MCF 10A (cell line): ENCODE data around the gene BRF1. TPM values are rescaled to one million over a fixed set of nuclear protein-coding genes. Genes with fewer than 3 reads are reported as not detected.

ENCODE experiments used
- BruUV-seq: library from RNA; stranded (reverse); fragments of 400-500 nt; replicated peaks from 2 replicates; lab custom pipeline; 2021; lab: Mats Ljungman, UMichigan
- CTCF ChIA-PET: fragments of 300-600 bp; sonication (Branson Sonifier 250); formaldehyde crosslinking; extraction: SDS; loops from one replicate; lab custom pipeline; 2021; ENCODE audit warnings: antibody characterized with exemption, inconsistent platforms; lab: Yijun Ruan, JAX
- POLR2A ChIA-PET: fragments of 300-600, 350-650 bp; sonication (Branson Sonifier 250); formaldehyde crosslinking; extraction: SDS; loops from one replicate; lab custom pipeline; 2020; ENCODE audit warnings: antibody characterized with exemption, inconsistent platforms; lab: Yijun Ruan, JAX
- DNase-seq: peaks from one replicate; pipeline ENCODE4 v3.0.0-alpha.2; 2018; ENCODE audit not compliant: unreplicated experiment
- H3K27ac Mint-ChIP-seq: one replicate; pipeline ENCODE4 v1.8.0; 2022; ENCODE audit warnings: mild to moderate bottlenecking, low read depth, mixed read lengths; ENCODE audit not compliant: unreplicated experiment
- H3K27me3 Mint-ChIP-seq: one replicate; pipeline ENCODE4 v1.8.0; 2022; ENCODE audit warnings: mixed read lengths; ENCODE audit not compliant: insufficient read depth, unreplicated experiment
- H3K36me3 Mint-ChIP-seq: one replicate; pipeline ENCODE4 v1.8.0; 2022; ENCODE audit warnings: mild to moderate bottlenecking, moderate library complexity, mixed read lengths; ENCODE audit not compliant: insufficient read depth, unreplicated experiment
- H3K4me1 Mint-ChIP-seq: one replicate; pipeline ENCODE4 v1.8.0; 2022; ENCODE audit warnings: mixed read lengths; ENCODE audit not compliant: insufficient read depth, unreplicated experiment
- H3K4me3 Mint-ChIP-seq: one replicate; pipeline ENCODE4 v1.8.0; 2022; ENCODE audit warnings: mild to moderate bottlenecking, moderate library complexity, mixed read lengths; ENCODE audit not compliant: unreplicated experiment
- H3K9me3 Mint-ChIP-seq: one replicate; pipeline ENCODE4 v1.8.0; 2022; ENCODE audit warnings: mixed read lengths; ENCODE audit not compliant: unreplicated experiment
- CTCF ChIP-seq: fragments of 200-600 bp; IDR thresholded peaks from one replicate; pipeline ENCODE4 v1.8.0; 2022; ENCODE audit warnings: antibody characterized with exemption, mild to moderate bottlenecking; ENCODE audit not compliant: unreplicated experiment
- intact Hi-C: fragments of 100-400 bp; cut with micrococcal nuclease; formaldehyde crosslinking; loops from 2 replicates; pipeline ENCODE4 v1.14.1; 2022
- total RNA-seq: library from RNA; stranded (reverse); gene quantifications from 2 replicates; pipeline ENCODE4 v1.2.3, GENCODE V29; 2022

Gene BRF1
- total RNA-seq, 1 experiment from 2014 or later, result 30.7 TPM

DNA sequence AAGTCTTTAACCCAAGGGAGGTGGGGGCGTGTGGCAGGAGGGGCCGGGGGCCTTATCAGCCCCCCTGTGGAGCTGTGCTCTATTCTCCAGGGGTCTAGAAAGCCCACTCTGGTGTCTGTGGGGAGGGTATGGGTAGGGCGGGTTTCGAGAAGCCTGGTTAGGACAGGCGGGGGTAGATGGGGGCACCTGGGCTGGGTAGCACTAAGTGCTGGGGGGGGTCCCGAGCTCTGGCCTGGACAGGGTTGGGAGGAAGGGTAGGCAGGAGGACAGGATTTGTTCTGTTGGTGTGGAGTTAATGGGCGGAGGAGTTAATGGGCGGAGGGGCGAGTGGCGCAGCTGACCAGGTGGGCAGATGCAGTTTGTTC, 15.8 kb upstream of the BRF1 start:
- Mint-ChIP-seq H3K4me1 (peaks cover 6% of the 10 kb centered on the region), H3K27me3 (no peaks in the 10 kb centered on the region), H3K36me3 (peaks cover 12% of the 10 kb centered on the region), H3K4me3 (peak overlapping the region; percentile 84), H3K27ac (no peak overlapping the region), H3K9me3 (no peaks in the 10 kb centered on the region)
- intact Hi-C loops, result loop anchor here (5.0 kb wide), 1 partner anchor 36 kb away; no protein-coding TSS in a partner anchor
- CTCF ChIA-PET, result interaction anchor here (1.7 kb wide), 1 partner anchor 35 kb away, joined by 4 read pairs; no protein-coding TSS in a partner anchor
- no peak for DNase-seq
- no peak for TF ChIP-seq CTCF
- BruUV-seq, result no TSS peak
- POLR2A ChIA-PET, result interaction anchor here (0.7 to 0.8 kb wide), 2 partner anchors 17 to 47 kb away, joined by 3 to 4 read pairs; no protein-coding TSS in a partner anchor

GRCh38 chr14:105315941-105316576, 15.3 kb upstream of the BRF1 start:
- BruUV-seq, result no TSS peak
- no peak for DNase-seq
- intact Hi-C loops, result loop anchor here (5.0 kb wide), 1 partner anchor 36 kb away; no protein-coding TSS in a partner anchor
- CTCF ChIA-PET, result interaction anchor here (1.0 to 1.7 kb wide), 2 partner anchors 36 to 225 kb away, joined by 4 to 5 read pairs; no protein-coding TSS in a partner anchor
- Mint-ChIP-seq H3K27me3 (no peaks in the 10 kb centered on the region), H3K9me3 (no peaks in the 10 kb centered on the region), H3K27ac (no peak overlapping the region), H3K4me3 (peak overlapping the region; percentile 84), H3K4me1 (peaks cover 6% of the 10 kb centered on the region), H3K36me3 (peaks cover 12% of the 10 kb centered on the region)
- POLR2A ChIA-PET, result interaction anchor here (0.7 to 2.3 kb wide), 5 partner anchors 15 to 225 kb away, joined by 3 to 29 read pairs (median 4); partner anchors contain the start of gene BRF1
- TF ChIP-seq CTCF, result no peak

- H3K27ac Mint-ChIP-seq, result peak overlapping the region; percentile 3
- no peaks in the 10 kb centered on the region for H3K27me3 Mint-ChIP-seq
- peak overlapping the region; percentile 84 for H3K4me3 Mint-ChIP-seq
- H3K9me3 Mint-ChIP-seq, result no peaks in the 10 kb centered on the region
- intact Hi-C loops, result loop anchor here (5.0 kb wide), 1 partner anchor 37 kb away; no protein-coding TSS in a partner anchor
- H3K4me1 Mint-ChIP-seq, result peaks cover 6% of the 10 kb centered on the region
- TSS peak; percentile 26 for BruUV-seq
- ChIA-PET CTCF (interaction anchor here (1.0 to 1.6 kb wide), 3 partner anchors 37 to 224 kb away, joined by 3 to 6 read pairs (median 5); no protein-coding TSS in a partner anchor), POLR2A (interaction anchor here (0.7 to 2.3 kb wide), 5 partner anchors 14 to 343 kb away, joined by 3 to 29 read pairs (median 4); partner anchors contain the start of gene BRF1)
- peak; percentile 40 for DNase-seq
- TF ChIP-seq CTCF, result no peak
- H3K36me3 Mint-ChIP-seq, result peaks cover 6% of the 10 kb centered on the region
Measured at GRCh38 chr14:105315211-105315721, 14.5 kb upstream of the BRF1 start.
